GM21619 (cell line): ENCODE measurements around the gene DEK.
A peak's percentile ranks its signal among the peaks of the same experiment; 100 is the strongest.

Source experiments
- ATAC-seq: cut with Tn5 transposase; IDR thresholded peaks from one replicate; pipeline ENCODE4 v1.9.1; 2021; ENCODE audit not compliant: unreplicated experiment

The DEK gene

DNA sequence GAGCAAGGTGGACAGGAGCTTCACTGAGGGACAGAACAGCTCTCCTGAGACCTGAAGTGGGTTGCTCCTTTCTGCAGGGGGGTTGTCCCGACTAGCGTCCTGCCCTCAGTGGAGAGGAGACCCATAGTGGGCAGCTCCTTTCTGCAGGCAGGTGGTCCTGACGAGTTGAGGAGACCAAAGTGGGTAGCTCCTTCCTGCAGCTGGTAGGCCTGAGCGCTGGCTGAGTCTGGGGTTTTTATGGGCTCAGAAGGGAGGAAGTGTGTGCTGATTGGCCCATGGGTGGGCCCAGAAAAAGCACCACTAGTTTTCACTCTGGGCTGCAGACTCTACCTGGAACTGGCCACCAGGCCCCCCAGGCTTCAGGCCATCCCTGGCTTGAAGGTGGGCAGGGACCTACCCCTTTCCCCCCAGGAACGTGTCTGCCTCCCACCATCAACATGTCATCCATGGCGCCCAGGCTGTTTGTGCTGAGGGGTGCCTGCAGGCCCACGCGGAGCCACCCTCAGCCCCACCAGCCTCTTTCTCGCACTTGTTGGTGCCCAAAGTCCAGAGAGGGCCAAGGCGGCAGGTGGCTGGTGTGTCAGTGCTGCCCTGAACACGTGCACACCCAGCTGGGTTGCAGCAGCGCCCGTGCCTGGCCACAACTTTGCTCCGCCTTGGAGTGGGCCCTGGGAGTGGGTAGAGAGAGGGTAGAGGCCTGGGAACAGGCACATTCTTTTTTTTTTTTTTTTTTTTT lies 1.6 kb upstream of the DEK start:
- ATAC-seq, result no peak

DNA sequence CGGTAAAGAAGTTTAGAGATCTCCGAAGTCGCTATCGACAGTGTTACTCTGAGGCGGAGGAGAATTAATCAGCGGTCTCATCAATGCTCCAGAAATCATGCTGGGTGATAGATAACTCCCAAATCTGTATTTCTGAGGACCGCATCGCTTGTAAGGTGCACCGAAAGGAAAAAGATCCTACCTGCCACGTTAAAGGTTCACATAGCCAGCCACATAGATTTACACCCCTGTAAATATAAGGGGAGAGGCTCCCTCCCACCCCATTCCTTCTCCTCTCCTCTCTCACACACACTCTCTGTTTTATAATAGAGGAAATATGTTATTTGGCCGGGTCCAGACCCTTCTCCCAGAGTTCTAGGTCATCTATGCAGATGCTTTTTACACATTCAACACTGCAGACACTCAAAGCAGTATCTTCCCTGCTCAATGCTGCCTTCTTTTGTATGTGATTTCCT lies 620 bp upstream of the DEK start:
- no peak for ATAC-seq

DNA sequence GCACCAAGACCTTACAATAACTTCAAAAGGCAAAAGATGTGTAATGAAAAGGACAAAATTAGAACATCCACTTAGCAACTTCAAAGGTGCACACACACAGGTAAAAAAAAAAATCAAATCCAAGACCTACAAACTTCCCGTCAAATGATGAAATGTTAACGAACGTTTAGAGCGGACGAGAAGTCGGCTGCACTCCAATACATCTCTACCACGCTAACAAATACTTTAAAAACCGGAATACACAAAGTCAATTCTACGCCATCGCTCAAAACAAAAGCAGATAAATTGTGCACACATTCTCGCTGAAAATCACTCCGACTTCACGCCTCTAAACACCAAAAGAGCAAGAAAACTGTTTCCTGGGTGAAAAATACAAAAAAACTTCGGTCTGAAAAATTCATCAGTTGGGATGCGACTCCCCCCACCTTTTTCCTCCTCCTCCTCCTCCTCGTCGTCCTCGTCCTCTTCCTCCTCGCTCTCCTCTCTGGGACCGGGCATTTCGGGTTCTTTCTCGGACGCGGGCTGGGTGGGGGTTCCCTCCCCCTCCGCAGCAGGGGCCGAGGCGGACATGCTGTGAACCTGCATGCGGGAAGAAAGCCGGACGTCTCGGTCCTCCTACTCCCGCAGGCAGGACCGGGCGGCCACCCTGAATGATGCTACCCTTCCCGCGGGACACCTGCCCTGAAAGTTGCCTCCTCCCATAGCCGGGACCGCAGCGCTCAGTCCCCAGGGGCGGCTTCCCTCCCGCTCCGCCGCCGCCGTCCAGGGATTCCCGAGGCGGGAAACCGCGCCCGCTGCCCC lies 712 bp downstream of the DEK start:
- peak; percentile 6 for ATAC-seq

DNA sequence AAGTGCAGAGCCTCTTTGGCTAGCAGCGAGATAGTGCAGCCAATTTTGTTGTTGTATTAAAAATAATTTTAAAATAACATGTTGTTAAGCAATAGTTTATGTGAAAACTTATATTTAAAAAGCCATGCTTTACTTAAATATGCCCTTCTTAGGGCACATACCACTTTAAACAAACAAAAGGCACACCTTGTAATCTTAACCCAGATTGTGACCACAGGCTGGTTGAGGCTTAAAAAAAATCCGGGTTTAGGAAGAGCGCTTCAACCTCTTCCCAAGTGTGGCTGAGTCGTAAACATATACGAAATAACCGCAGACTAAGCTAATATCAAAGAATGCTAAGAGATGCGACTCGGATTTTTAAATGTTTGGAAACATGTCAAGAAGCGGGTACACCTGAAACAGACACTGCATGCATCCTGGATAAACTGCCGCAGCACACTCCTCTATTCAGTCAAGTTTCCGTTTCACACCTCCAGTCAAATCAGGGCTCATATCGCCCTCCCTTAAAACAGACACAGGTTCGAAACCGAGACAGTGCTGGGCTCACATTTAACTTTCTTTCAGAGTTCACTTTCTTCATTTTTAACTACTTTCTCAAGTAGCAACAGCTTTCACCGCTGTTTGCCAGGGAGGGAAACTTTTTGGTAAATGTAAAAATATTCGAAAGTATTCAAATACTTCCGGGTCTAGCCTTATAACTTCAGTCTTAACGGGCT lies 1.5 kb downstream of the DEK start:
- ATAC-seq, result peak; percentile 60

DNA sequence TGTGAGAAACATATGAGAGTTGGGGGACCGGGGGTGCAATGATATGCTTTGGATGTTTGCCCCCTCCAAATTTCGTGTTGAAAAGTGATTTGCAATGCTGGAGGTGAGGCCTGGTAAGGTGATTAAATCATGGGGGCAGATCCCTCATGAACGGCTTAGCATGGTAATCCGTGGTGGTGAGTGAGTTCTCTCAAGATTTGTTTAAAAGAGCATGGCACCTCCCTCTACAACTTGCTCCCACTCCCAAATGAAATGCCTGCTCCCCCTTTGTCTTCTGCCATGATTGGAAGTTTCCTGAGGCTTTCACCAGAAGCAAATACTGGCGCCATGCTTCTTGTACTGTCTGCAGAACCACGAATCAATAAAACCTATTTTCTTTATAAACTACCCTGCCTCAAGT lies 2.5 kb downstream of the DEK start:
- no peak for ATAC-seq

DNA sequence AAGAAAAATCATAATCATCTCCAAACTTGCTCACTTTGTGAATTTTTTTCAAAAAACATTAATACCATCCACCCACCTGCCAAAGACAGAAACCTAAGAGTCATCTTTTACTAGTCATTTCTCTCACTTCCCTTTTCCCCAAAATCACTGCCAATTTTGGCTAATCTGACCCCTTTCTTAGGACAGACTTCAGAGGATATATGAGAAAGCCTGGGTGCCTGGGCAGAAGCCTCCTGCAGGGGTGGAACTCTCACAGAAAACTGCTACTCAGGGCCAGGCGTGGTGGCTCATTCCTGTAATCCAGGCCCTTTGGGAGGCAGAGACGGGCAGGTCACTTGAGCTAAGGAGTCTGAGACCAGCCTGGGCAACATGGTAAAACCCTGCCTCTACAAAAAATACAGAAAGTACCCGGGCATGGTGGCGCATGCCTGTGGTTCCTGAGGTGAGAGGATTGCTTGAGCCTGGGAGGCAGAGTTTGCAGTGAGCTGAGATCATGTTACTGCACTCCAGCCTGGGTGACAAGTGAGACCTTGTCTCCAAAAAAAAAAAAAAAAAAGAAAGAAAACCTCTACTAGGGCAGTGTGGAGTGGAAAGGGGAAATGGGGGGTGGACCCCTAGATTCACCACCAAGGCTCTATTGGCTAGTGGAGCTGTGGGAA lies 3.8 kb downstream of the DEK start:
- peak; percentile 27 for ATAC-seq

DNA sequence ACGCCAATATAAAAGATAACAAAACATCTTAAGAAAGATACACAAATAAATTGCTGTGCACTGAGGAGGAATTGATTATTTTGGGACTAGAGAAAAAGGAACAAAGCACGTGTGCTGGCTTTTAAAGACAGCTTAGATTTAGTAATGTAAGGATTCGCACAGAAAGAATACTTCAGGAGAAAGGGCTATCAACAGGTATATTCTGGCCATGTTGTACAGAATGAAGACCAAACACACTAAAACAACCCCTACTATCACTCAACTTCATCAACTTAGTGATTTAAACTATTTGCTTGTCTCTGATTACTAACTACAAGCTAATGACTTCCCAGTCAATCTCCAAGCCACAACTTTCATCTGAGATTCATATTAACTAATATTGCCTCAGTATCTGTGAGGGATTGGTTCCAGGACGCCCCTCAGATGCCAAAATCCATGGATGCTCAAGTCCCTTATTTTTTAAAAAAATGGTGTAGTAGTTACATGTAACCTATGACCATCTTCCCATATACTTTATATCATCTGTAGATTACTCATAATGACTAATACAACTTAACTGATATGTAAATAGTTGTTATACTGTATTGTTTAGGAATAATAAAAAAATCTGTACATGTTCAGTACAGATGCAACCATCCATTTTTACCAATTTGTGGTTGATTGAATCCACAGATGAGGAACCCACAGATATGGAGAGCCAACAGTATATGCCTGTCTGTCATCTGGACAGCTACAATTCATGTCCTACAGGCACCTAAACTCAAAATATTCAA lies 4.5 kb downstream of the DEK start:
- ATAC-seq, result no peak

DNA sequence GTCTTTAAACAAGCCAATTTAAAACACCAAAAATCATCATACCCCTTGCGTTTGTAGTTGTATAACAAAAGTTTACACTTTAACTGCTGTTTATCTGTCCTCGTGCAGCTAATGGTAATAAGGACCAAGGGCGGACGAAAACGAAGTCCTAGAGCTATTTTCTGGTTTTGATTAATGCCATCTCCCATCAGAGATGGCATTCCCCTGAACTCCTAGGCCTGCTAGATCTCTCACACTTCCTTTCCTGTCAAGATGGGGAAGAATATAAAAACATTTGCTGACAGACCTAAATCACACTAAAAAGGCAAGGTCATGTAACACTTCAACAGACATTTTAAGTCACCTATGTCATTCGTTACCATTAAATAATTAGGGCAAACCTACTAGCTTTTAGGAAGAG lies 9.5 kb downstream of the DEK start:
- no peak for ATAC-seq

DNA sequence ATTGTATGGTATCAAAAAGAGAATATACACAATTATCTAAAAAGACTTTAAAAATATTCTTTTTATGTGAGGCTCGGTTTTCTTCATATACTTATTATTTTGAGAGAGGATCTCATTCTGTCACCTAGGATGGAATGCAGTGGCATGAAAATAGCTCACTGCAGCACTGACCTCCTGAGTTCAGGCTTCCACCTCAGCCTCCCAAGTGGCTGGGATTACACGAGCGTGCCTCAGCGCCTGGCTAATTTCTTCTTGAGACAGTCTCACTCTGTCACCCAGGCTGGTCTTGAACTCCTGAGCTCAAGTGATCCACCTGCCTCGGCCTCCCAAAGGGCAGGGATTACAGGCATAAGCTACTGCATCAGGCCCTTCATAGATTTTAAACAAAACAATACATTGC lies 10.7 kb downstream of the DEK start:
- no peak for ATAC-seq

DNA sequence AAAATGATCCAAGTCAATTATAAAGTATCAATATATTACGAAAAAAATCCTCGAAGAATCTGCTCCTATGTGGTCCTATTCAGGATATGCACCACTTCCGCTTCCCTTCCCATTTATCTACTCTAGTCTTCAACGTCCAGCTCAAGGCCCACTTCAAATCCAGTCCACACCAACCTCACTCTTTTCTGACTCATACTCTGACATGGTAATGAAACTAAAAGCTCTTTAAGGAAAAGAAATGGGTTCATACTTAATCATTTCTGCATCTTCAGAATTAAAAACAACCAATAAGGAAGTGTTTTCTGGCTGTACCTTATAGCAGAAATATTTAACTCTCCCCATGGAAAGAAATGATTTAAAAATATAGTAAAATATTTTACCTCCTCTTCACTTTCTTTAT lies 15.1 kb downstream of the DEK start:
- ATAC-seq, result no peak

DNA sequence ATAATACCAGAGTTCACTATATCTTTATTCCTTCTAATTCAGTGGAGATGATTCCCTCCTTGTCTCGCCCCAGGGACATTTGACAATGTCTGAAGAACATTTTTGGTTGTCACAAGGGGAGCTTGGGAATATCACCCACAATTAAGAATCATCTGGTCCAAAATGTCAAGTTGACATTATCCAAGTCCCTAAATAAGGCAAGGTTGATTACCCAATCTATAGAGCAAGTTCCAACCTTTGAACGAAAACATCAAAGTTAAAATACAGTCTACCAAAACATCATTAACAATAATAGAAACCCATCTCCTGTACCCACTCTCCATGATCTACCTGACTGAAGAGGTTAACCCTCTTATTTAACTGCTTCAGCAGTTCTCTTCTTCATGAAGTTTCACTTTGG lies 15.6 kb downstream of the DEK start:
- ATAC-seq, result no peak

DNA sequence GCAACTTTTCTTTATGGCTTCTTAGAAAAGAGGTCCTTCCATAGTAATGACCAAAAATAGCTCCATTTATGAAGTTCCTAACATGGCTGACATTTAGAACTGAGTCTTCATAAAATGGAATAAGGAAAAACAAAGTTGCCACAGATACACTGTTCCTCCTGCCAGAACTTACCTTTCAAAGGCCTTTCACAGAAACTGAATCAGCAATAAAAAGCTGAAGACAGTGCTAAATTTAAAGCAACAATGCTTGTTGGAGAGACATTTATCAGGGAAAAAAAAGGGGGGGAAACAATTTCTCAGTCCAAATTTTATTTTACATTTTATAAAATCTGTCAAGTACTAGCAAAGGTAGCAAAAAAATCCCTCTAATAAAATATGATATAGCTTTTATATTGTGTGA lies 17.3 kb downstream of the DEK start:
- ATAC-seq, result no peak

DNA sequence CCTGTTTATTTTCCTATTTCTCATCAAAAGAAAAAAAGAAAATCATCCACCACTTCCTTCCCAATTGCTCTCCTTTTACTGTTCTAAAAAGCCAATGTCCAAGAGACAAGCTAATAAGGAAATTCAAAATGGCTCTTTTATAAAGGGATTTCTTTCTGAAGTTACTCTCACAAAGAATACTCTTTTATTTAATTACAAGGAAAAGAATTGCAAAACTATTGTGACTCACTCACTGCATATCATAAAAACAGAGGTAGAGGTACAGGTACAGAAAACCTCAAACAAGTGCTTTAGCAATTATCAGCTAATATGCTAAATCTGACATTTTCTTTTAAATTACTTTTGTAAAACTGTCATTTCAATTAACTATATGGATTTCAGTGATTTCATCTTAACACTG lies 18.1 kb downstream of the DEK start:
- ATAC-seq, result no peak

DNA sequence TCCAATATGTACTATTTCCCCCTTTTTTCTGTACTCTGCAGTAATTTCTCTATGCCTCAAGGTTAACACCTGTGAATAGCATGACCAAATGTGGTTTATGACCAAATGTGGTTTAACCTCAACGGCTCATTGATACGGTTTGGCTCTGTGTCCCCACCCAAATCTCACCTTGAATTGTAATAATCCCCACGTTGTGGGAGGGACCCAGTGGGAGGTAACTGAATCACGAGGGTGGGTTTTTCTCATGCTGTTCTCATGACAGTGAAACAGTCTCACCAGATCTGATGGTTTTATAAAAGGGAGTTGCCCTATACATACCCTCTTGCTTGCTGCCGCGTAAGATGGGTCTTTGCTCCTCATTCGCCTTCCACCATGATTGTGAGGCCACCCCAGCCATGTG lies 18.7 kb downstream of the DEK start:
- no peak for ATAC-seq

DNA sequence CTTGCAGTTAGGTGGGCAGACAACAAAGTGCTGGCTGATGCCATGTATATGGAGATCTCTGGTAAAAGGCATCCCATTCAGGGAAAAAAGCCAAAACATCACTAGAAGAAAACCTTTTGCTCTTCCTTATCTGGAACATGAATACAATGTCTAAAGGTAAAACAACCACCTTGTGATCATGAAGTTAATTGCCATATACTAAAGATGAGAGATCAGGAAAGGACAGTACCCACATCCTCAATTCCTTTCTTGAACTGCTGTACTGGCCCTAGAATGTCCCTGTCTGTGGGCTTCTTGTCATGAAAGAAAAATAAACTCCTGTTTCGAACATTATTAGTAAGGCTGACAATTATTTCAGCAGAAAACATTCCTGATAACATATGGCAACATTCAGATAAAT lies 19.3 kb downstream of the DEK start:
- no peak for ATAC-seq

DNA sequence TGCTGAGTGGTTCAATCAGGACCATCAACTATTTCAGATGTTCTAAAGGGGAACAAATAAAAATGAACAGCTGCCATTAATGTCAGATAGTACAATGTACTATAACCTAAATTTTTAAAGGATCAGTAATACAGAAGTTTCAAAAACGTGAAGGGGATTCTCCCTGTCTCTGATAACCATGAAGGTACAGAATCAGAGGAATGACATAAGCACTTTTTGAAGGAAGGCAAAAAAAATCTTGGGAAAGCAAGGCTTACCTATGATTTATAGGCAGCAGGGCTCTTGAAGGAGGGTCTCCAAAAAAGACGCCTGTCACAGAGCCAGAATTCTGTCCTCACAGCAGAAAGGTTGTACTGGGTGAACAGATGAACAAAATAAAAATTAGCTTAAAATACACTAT lies 20.1 kb downstream of the DEK start:
- no peak for ATAC-seq

DNA sequence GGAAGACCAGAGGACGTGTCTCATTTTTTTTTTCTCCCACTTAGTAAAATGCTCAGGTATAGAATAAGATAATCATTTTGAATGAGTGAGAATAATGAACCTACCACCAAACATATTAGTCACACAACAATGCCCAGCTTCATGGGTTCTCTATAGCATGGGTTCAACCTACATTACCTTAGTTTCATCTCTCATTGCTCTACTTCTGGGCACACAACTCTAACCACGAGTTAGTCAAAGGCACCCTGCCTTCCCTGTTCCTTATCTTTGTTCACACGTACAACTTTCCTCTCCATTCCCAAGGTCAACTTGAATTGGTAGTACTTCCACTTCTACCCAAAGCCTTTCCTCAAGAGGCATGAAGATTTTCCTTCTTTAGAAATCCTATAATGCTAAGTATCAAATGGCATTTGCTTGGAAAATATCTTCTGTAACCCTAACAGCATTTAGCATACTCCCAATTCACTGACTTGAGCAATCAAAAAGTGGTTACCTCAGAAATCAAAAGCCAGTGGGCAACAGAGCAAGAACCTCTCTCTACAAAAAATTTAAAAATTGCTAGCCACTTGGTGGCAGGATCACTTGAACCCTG lies 20.9 kb downstream of the DEK start:
- no peak for ATAC-seq

DNA sequence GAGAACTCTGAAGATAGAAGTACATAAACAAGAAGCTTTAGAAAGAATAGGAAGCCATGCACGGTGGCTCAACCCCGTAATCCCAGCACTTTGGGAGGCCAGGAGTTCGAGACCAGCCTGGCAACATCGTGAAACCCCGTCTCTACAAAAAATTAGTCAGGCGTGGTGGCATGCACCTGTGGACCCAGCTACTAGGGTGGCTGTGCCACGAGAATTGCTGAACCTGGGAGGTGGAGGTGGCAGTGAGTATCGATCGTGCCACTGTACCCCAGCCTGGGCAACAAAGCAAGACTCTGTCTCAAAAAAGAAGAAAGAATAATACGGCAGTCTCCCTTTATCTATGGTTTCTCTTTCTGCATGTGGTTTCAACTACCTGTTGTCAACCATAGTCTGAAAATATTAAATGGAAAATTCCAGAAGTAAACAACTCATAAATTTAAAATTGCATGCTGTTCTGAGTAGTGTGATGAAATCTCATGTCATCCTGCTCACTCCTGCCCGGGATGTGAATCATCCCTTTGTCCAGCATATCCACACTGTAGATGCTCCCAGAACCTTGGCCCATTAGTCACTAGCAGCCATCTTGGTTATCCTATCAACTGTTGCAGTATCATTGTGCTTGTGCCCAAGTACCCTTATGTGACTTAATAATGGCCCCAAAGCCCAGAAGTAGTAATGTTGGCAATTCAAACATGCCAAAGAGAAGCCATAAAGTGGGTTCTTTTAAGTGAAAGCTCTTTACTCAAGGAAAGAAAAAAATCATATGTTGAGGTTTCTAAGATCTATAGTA lies 22.1 kb downstream of the DEK start:
- no peak for ATAC-seq

DNA sequence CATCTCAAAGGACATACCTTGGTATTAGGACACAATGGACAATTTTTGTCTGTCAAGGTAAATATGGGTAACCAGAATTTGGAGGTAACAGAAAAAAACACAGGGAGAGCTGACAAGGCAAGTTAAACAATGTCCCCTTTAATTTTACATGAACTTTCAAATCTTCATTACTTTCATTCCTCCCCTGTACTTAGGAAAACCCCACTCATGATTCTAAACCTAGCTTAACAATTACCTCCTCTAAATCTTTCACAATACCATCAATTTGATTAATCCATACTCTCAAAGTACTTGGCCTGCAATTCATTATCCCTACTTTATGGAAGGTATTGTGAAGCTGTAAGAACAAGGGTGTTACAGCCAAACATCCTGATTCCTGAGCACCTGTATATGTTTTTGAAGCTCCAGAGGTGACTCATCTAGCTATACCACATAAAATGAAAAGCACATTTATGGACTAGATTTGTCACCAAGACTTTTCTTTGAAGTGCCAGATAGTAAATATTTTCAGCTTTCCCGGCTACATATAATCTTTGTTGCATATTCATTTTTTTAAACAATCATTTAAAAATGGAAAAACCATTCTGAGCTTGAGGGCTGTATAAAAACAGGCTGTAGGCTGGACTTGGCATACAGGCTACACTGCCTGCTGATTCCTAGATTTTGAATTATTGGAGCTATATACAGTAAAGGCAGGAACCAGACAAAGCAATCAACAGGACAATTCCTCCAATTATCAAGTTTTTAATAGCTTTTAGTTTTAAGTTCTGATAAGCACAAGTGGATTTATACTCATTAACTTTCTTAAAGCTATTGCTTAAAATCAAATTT lies 22.9 kb downstream of the DEK start:
- no peak for ATAC-seq
